Stimulated activated CD8-positive, alpha-beta memory T cell treated with anti-CD3 and anti-CD28 coated beads, Interleukin-15, amount 100 ng/mL, for 48 hours (primary cell): Measurements from ENCODE around the gene RCN1.
"Not testable (repeated sequence)": the region's sequence is repeated elsewhere in the genome, so short reads cannot be mapped to it uniquely, and the experiment has no call there.

ENCODE experiments used
- DNase-seq, 2 donors: peaks; one replicate each; pipeline ENCODE4 v3.0.0-alpha.2; 2020; ENCODE audit warnings: low read depth in 2 of 2

Gene RCN1

DNA sequence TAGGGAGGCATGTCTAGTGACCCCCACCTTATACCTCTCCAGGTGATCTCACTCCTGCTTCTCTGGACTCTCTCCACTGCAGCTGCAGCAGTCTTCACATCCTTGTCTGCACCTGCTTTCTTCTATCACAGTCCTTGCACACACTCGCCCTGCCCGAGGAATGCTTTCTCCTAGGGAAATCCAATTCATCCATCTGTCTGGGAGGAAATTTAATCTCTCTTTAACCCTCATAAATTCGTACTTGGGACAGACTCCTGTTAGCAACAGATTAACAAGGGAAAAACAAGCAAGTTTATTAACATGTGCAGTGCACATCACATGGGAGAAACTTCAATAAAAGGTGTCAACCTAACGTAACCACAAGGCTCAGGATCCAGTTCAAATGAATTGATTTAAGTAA lies 11.3 kb upstream of the RCN1 start:
- DNase-seq: no peak

GRCh38 chr11:32080361-32080980 lies 10.4 kb upstream of the RCN1 start:
- DNase-seq: no peak

DNA sequence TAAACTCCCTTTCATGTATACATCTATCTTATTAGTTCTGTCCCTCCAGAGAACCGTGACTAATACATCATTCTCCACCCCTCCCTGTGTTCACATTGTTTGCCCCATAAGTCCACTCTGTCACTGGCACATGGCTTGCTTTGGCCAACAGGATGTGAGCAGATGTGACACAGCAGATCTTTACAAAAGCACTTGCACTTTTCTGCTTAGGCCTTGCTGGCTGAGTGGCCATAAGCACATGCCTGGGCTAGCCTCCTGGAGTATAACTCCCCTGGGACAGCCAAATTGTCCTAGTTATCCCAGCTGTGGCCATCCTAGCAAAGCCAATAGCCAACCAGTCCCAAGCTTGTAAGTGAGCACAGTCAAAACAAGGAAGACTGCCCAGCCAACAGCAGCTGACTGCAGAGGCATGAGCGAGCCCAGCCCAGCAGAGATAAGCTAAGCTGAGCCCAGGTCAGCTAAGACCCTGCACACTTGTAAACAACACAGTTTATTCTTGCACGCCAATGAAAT lies 9.7 kb upstream of the RCN1 start:
- no peak for DNase-seq

DNA sequence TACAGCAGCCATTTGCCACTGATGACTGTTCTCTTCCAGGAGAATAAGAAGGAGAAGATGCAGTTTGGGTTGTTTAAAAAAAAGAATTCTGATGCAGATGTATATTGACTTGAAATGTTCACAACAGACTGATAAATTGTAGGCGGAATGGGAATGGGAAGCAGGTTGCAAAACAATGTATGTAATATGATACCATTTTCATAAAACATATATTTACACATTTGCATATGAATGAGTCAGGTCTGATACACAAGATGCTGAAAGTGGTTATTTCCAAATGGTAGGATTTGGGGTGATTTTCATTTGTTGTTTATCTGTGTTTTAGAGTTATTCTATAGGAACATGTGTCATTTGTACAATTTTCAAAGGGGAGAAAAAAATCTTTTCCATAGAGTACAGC lies 9.0 kb upstream of the RCN1 start:
- DNase-seq: no peak

DNA sequence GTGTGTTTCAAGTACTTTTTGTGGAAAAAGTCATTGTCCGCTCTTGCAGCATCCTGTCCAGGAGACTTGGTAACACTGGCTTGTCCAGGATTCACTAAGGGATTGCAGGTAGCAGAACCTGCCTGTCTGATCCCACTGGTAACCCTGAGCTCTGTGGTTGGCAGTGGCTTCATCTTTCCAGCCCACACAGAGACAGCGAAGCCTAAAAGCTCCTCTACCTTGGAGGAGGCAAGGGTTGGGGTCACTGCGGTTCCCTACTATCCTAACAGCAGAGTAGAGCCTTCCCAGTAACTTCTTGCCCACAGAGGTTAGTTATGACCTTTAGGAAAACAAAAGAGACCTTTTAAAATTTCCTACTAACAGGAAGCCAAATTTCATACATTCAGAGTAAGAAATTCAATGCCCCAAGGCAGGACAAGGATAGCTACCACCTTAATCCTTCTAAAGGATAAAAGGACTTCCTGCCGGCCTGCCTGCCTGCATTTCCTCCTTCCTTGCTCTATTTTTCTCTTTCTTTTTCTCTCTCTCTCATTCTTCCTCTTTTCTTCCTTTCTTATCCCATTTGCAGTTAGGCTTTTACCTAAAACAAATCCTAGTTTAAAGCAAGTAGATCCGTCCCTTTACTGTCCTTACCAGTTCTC lies 8.4 kb upstream of the RCN1 start:
- DNase-seq: no peak

GRCh38 chr11:32087597-32087996 lies 3.3 kb upstream of the RCN1 start:
- no peak for DNase-seq

GRCh38 chr11:32088117-32088941 lies 2.5 kb upstream of the RCN1 start:
- DNase-seq: no peak

DNA sequence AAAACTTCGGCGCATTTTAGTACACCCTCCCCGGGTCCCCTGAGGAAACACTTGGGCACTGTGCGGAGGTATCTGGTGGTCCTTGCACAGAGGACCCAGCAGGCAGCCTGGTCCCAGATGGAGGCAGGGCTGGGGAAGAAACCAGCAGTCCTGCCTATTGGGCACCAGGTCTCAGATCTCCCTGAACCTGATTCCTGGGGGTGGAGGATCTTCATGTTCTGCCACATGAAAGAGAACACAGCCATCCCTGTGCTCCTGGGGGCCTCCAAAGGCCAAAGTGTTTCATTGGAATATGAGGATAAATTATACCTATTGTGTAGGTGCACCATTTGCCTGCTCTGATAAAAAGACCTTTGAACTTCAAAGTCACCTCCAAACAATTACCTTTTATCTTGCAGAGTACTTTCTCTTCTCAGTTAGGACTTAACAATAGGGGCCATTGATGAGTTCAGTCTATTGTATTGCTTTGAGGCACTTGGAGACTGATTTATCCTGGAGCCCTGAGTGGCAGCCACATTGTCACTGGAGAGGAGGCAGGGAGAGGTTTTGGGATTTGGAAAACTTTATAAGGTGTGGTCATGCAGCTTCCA lies 1.8 kb downstream of the RCN1 start:
- DNase-seq: no peak

DNA sequence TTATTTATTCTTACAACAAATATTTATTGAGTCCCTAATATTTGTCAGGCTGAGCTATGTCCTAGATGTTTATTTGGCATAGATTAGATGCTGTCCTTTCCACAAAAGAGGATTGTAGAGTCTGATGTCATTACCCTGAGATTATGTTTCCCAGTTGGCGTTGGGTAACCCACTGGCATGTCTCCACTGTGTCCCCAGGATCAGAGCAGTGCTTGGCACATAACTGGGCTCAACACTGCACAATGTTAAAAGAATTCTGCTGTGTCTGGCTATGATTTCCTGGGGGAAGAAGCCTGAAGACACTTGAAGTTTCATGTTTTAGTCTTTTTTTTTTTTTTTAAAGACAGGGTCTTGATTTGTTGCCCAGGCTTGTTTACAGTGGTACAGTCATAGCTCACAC lies 4.0 kb downstream of the RCN1 start:
- no peak for DNase-seq

- no peak for DNase-seq
Measured at GRCh38 chr11:32098142-32098903, 7.4 kb downstream of the RCN1 start.

- no peak for DNase-seq
Measured at GRCh38 chr11:32099516-32099915, 8.6 kb downstream of the RCN1 start.

GRCh38 chr11:32100495-32100894 lies 9.6 kb downstream of the RCN1 start:
- DNase-seq: no peak

DNA sequence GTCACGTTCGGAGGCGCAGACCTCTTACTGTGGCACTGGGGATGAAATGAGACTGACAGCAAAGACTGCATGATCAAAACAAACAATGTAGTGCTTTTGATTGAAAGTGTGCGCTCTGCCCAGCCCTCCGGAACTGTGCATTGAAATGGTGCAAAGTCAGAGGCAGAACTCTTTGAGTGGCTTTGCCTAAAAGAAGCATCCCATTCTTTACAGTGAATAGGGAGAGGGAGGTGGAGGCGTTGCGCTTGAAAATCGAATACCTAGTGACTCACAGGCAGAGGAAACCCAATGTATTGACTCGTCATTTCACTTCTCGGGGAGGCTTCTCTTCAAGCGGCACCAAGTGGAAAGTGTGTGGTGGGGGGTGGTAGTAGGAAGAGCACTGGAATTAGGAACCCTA lies 10.9 kb downstream of the RCN1 start:
- DNase-seq: no peak

GRCh38 chr11:32103121-32103719 lies 12.3 kb downstream of the RCN1 start:
- not testable (repeated sequence) for DNase-seq

DNA sequence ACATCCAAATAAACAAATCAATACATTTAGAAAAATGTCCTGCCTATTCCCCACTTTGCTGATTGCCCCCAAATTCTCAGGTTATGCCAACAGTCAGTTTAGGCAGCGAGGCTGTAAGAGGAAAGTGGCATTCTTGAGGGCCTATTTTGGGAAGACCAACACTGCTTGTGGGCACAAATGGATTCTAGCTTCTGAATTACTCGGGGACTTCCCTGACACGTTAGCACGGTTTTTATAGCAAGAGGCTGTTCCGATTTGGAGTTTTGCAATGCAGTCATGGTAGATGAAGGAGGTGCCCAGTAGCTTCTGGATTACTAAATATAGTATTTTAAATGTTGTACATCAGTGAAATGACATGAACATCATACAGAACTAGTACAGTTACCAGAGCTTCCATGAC lies 13.1 kb downstream of the RCN1 start:
- no peak for DNase-seq

DNA sequence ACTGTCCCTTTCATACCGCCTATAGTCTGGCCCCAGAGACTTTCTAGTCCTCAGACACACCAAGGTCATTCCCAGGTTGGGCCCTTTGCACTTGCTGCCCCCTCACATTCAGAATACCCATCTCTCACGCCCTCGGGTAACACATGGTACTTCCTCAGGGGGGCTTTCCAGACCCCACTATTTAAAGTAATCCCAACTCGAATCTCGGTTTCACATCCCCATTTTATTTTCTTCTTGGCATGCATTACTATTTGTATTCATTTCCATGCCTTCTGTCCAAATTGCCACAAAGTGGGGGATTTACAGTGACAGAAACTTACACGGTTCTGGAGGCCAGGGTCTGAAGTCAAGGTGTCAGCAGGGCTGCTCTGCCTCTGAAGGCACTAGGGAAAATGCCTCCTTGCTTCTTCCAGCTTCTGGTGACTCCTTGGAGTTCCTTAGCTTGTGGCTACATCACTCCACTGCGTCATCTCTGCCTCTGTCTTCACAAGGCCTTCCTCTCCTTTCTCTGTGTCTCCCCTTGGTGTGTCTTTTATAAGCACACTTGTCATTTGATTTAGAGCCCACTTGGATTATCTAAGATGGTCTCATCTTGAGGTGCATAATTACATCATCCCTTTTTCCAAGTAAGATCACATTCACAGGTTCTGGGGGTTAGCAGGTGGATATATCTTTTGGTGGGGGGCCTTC lies 15.1 kb downstream of the RCN1 start:
- no peak for DNase-seq

- DNase-seq: no peak
Measured at GRCh38 chr11:32107647-32108046, 16.8 kb downstream of the RCN1 start.

GRCh38 chr11:32108576-32108975 lies 17.7 kb downstream of the RCN1 start:
- DNase-seq: no peak

DNA sequence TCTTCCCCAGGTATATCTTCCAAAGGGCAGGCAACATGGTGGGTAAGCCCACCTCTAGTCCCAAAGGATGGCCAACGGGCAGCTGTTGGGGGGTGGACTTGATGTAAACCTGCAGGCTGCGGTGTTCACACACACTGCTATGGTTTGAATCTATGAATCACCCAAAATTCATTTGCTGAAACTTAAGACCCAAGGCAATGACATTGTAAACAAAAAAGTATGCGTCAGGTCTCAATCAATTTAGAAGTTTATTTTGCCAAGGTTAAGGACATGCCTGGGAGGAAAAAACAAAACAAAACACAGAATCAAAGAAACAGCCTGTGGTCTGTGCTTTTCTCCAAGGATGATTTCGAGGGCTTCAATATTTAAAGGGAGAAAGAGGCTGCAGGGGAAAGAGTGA lies 18.3 kb downstream of the RCN1 start:
- DNase-seq: no peak

DNA sequence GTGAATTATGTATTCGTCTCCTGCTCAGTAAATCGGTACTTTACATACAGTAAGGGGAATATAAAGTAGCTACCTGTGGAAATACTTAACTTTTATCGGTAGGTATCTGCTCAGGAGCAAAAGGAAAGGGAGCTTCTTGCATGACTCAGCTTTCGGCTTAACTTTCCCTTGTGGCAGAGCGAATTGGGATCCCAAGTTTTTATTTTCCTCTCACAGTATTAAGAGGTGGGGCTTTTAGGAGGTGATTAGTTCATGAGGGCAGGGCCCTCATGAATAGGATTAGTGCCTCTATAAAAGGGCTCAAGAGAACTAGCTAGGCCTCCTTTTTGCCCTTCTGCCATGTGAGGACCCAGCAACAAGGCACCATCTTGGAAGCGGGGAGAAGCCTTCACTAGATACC lies 18.7 kb downstream of the RCN1 start:
- no peak for DNase-seq

DNA sequence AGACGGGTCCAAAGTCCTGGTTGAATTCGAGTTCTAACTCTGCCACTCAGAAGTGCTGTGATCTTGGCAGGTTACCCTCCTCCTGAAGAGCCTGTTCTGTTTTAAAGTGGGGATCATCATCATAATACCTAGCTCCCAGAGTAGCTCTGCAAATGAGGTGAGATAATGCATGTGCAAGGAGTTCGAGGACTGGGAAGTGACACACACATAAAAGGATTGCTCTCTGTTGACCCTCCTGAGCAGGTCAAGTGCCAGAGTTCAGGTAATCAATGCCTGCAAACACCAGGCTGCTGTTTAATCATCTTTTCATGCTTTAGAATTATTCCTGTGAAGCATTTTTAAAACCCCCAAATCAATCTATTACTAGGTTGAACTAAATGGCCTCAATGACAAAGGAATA lies 19.9 kb downstream of the RCN1 start:
- no peak for DNase-seq
